ENCODE data around the gene ASB8.
"Not testable (repeated sequence)": the region's sequence is repeated elsewhere in the genome, so short reads cannot be mapped to it uniquely, and the experiment has no call there.

The ASB8 gene

GRCh38 chr12:48131517-48131916, 25.8 kb downstream of the ASB8 start:
- H3K4me1 ChIP-seq (ENCODE audit: control extremely low read depth in 1 of 4, control insufficient read depth in 4 of 4, insufficient read depth in 4 of 4, low read length in 3 of 4) = peaks cover 0 to 4% (median 0%) of the 10 kb centered on the region in 4 experiments
- H3K36me3 ChIP-seq (ENCODE audit: control insufficient read depth in 4 of 4, insufficient read depth in 4 of 4, low read length in 3 of 4) = peaks cover 21 to 69% (median 31%) of the 10 kb centered on the region in 4 experiments
- WGBS (ENCODE audit: insufficient coverage) = 100% methylated on average over 1 of the region's 2 CpGs
- H3K27me3 ChIP-seq (replicated peaks in 2 of 5; ENCODE audit: control insufficient read depth in 4 of 5, insufficient read depth in 5 of 5, low read length in 4 of 5) = no peaks in the 10 kb centered on the region
- H3K4me3 ChIP-seq (ENCODE audit: control insufficient read depth in 1 of 7, extremely low read depth in 1 of 7, insufficient read depth in 4 of 7, low read depth in 2 of 7, low read length in 6 of 7) = no peak overlapping the region
- no peaks in the 10 kb centered on the region for H3K9me3 ChIP-seq (ENCODE audit: control extremely low read depth in 1 of 5, control insufficient read depth in 4 of 5, insufficient read depth in 2 of 5, low read depth in 1 of 5, low read length in 4 of 5)
- POLR2A ChIA-PET = no interaction called here
- no peak overlapping the region for H3K27ac ChIP-seq (ENCODE audit: insufficient read depth in 1 of 2, low read depth in 1 of 2, low read length in 2 of 2, poor library complexity in 1 of 2, severe bottlenecking in 2 of 2)
- CTCF ChIA-PET = no interaction called here
- no peak for DNase-seq

- peaks cover 16 to 64% (median 25%) of the 10 kb centered on the region in 4 experiments for H3K36me3 ChIP-seq (ENCODE audit: control insufficient read depth in 4 of 4, insufficient read depth in 4 of 4, low read length in 3 of 4)
- no peak overlapping the region for H3K4me3 ChIP-seq (ENCODE audit: control insufficient read depth in 1 of 7, extremely low read depth in 1 of 7, insufficient read depth in 4 of 7, low read depth in 2 of 7, low read length in 6 of 7)
- no peak for DNase-seq
- WGBS (ENCODE audit: insufficient coverage) = no CpG with 5 or more reads among the region's 1 CpG
- H3K27me3 ChIP-seq (replicated peaks in 2 of 5; ENCODE audit: control insufficient read depth in 4 of 5, insufficient read depth in 5 of 5, low read length in 4 of 5) = no peaks in the 10 kb centered on the region
- no peak overlapping the region for H3K27ac ChIP-seq (ENCODE audit: insufficient read depth in 1 of 2, low read depth in 1 of 2, low read length in 2 of 2, poor library complexity in 1 of 2, severe bottlenecking in 2 of 2)
- ChIA-PET CTCF (interaction anchor here (1.0 to 1.9 kb wide), 3 partner anchors 12 to 71 kb away, joined by 3 to 6 read pairs (median 3); no protein-coding TSS in a partner anchor), POLR2A (no interaction called here)
- no peaks in the 10 kb centered on the region for H3K9me3 ChIP-seq (ENCODE audit: control extremely low read depth in 1 of 5, control insufficient read depth in 4 of 5, insufficient read depth in 2 of 5, low read depth in 1 of 5, low read length in 4 of 5)
- H3K4me1 ChIP-seq (ENCODE audit: control extremely low read depth in 1 of 4, control insufficient read depth in 4 of 4, insufficient read depth in 4 of 4, low read length in 3 of 4) = peaks cover 0 to 4% (median 0%) of the 10 kb centered on the region in 4 experiments
These were observed 27.9 kb downstream of the ASB8 start for GRCh38 chr12:48129376-48129775.

- ChIA-PET CTCF (interaction anchor here (1.0 to 1.9 kb wide), 5 partner anchors 9 to 72 kb away, joined by 3 to 6 read pairs (median 3); no protein-coding TSS in a partner anchor), POLR2A (no interaction called here)
- H3K27ac ChIP-seq (ENCODE audit: insufficient read depth in 1 of 2, low read depth in 1 of 2, low read length in 2 of 2, poor library complexity in 1 of 2, severe bottlenecking in 2 of 2) = no peak overlapping the region
- peaks cover 12 to 58% (median 22%) of the 10 kb centered on the region in 4 experiments for H3K36me3 ChIP-seq (ENCODE audit: control insufficient read depth in 4 of 4, insufficient read depth in 4 of 4, low read length in 3 of 4)
- no peaks in the 10 kb centered on the region for H3K9me3 ChIP-seq (ENCODE audit: control extremely low read depth in 1 of 5, control insufficient read depth in 4 of 5, insufficient read depth in 2 of 5, low read depth in 1 of 5, low read length in 4 of 5)
- peaks cover 0 to 4% (median 0%) of the 10 kb centered on the region in 4 experiments for H3K4me1 ChIP-seq (ENCODE audit: control extremely low read depth in 1 of 4, control insufficient read depth in 4 of 4, insufficient read depth in 4 of 4, low read length in 3 of 4)
- H3K27me3 ChIP-seq (replicated peaks in 2 of 5; ENCODE audit: control insufficient read depth in 4 of 5, insufficient read depth in 5 of 5, low read length in 4 of 5) = no peaks in the 10 kb centered on the region
- no peak overlapping the region for H3K4me3 ChIP-seq (ENCODE audit: control insufficient read depth in 1 of 7, extremely low read depth in 1 of 7, insufficient read depth in 4 of 7, low read depth in 2 of 7, low read length in 6 of 7)
- no peak for DNase-seq
- no CpG with 5 or more reads among the region's 1 CpG for WGBS (ENCODE audit: insufficient coverage)
These were observed 28.5 kb downstream of the ASB8 start for GRCh38 chr12:48128800-48129199.

- no peak for DNase-seq
- Histone ChIP-seq H3K9me3 (ENCODE audit: control extremely low read depth in 1 of 5, control insufficient read depth in 4 of 5, insufficient read depth in 2 of 5, low read depth in 1 of 5, low read length in 4 of 5) (no peaks in the 10 kb centered on the region), H3K36me3 (ENCODE audit: control insufficient read depth in 4 of 4, insufficient read depth in 4 of 4, low read length in 3 of 4) (peaks cover 0 to 49% (median 21%) of the 10 kb centered on the region in 4 experiments), H3K4me1 (ENCODE audit: control extremely low read depth in 1 of 4, control insufficient read depth in 4 of 4, insufficient read depth in 4 of 4, low read length in 3 of 4) (peaks cover 0 to 4% (median 0%) of the 10 kb centered on the region in 4 experiments), H3K27me3 (replicated peaks in 2 of 5; ENCODE audit: control insufficient read depth in 4 of 5, insufficient read depth in 5 of 5, low read length in 4 of 5) (no peaks in the 10 kb centered on the region), H3K4me3 (ENCODE audit: control insufficient read depth in 1 of 7, extremely low read depth in 1 of 7, insufficient read depth in 4 of 7, low read depth in 2 of 7, low read length in 6 of 7) (no peak overlapping the region), H3K27ac (ENCODE audit: insufficient read depth in 1 of 2, low read depth in 1 of 2, low read length in 2 of 2, poor library complexity in 1 of 2, severe bottlenecking in 2 of 2) (no peak overlapping the region)
- CTCF ChIA-PET = no interaction called here
- WGBS (ENCODE audit: insufficient coverage) = 100% methylated on average over 2 of the region's 2 CpGs
- POLR2A ChIA-PET = interaction anchor here (0.6 to 0.7 kb wide), 2 partner anchors 16 to 158 kb away, joined by 3 read pairs; no protein-coding TSS in a partner anchor
These were observed 30.2 kb downstream of the ASB8 start for GRCh38 chr12:48126953-48127630.

GRCh38 chr12:48125985-48126384, 31.3 kb downstream of the ASB8 start:
- H3K27ac ChIP-seq (ENCODE audit: insufficient read depth in 1 of 2, low read depth in 1 of 2, low read length in 2 of 2, poor library complexity in 1 of 2, severe bottlenecking in 2 of 2) = no peak overlapping the region
- no peaks in the 10 kb centered on the region for H3K27me3 ChIP-seq (replicated peaks in 2 of 5; ENCODE audit: control insufficient read depth in 4 of 5, insufficient read depth in 5 of 5, low read length in 4 of 5)
- H3K4me1 ChIP-seq (ENCODE audit: control extremely low read depth in 1 of 4, control insufficient read depth in 4 of 4, insufficient read depth in 4 of 4, low read length in 3 of 4) = peaks cover 0 to 4% (median 0%) of the 10 kb centered on the region in 4 experiments
- H3K36me3 ChIP-seq (ENCODE audit: control insufficient read depth in 4 of 4, insufficient read depth in 4 of 4, low read length in 3 of 4) = peaks cover 0 to 38% (median 19%) of the 10 kb centered on the region in 4 experiments
- H3K9me3 ChIP-seq (ENCODE audit: control extremely low read depth in 1 of 5, control insufficient read depth in 4 of 5, insufficient read depth in 2 of 5, low read depth in 1 of 5, low read length in 4 of 5) = no peaks in the 10 kb centered on the region
- 100% methylated on average over 3 of the region's 4 CpGs for WGBS (ENCODE audit: insufficient coverage)
- no peak overlapping the region for H3K4me3 ChIP-seq (ENCODE audit: control insufficient read depth in 1 of 7, extremely low read depth in 1 of 7, insufficient read depth in 4 of 7, low read depth in 2 of 7, low read length in 6 of 7)
- POLR2A ChIA-PET = no interaction called here
- no peak for DNase-seq
- CTCF ChIA-PET = no interaction called here

- H3K4me1 ChIP-seq (ENCODE audit: control extremely low read depth in 1 of 4, control insufficient read depth in 4 of 4, insufficient read depth in 4 of 4, low read length in 3 of 4); H3K9me3 ChIP-seq (ENCODE audit: control extremely low read depth in 1 of 5, control insufficient read depth in 4 of 5, insufficient read depth in 2 of 5, low read depth in 1 of 5, low read length in 4 of 5); H3K4me3 ChIP-seq (ENCODE audit: control insufficient read depth in 1 of 7, extremely low read depth in 1 of 7, insufficient read depth in 4 of 7, low read depth in 2 of 7, low read length in 6 of 7); H3K27ac ChIP-seq (ENCODE audit: insufficient read depth in 1 of 2, low read depth in 1 of 2, low read length in 2 of 2, poor library complexity in 1 of 2, severe bottlenecking in 2 of 2); POLR2A ChIA-PET; CTCF ChIA-PET; DNase-seq; H3K27me3 ChIP-seq (replicated peaks in 2 of 5; ENCODE audit: control insufficient read depth in 4 of 5, insufficient read depth in 5 of 5, low read length in 4 of 5): not testable (repeated sequence)
- no CpG with 5 or more reads among the region's 5 CpGs for WGBS (ENCODE audit: insufficient coverage)
- H3K36me3 ChIP-seq (ENCODE audit: control insufficient read depth in 4 of 4, insufficient read depth in 4 of 4, low read length in 3 of 4) = peaks cover 0 to 34% (median 17%) of the 10 kb centered on the region in 4 experiments
These were observed 31.8 kb downstream of the ASB8 start for GRCh38 chr12:48125542-48125941.

GRCh38 chr12:48123169-48123568, 34.1 kb downstream of the ASB8 start:
- Histone ChIP-seq H3K4me3 (ENCODE audit: control insufficient read depth in 1 of 7, extremely low read depth in 1 of 7, insufficient read depth in 4 of 7, low read depth in 2 of 7, low read length in 6 of 7) (no peak overlapping the region), H3K9me3 (ENCODE audit: control extremely low read depth in 1 of 5, control insufficient read depth in 4 of 5, insufficient read depth in 2 of 5, low read depth in 1 of 5, low read length in 4 of 5) (no peaks in the 10 kb centered on the region), H3K36me3 (ENCODE audit: control insufficient read depth in 4 of 4, insufficient read depth in 4 of 4, low read length in 3 of 4) (peaks cover 0 to 21% (median 14%) of the 10 kb centered on the region in 4 experiments), H3K27me3 (replicated peaks in 2 of 5; ENCODE audit: control insufficient read depth in 4 of 5, insufficient read depth in 5 of 5, low read length in 4 of 5) (no peaks in the 10 kb centered on the region), H3K27ac (ENCODE audit: insufficient read depth in 1 of 2, low read depth in 1 of 2, low read length in 2 of 2, poor library complexity in 1 of 2, severe bottlenecking in 2 of 2) (no peak overlapping the region), H3K4me1 (ENCODE audit: control extremely low read depth in 1 of 4, control insufficient read depth in 4 of 4, insufficient read depth in 4 of 4, low read length in 3 of 4) (peaks cover 8 to 15% (median 11%) of the 10 kb centered on the region in 4 experiments)
- ChIA-PET CTCF (no interaction called here), POLR2A (no interaction called here)
- 100% methylated on average over 1 of the region's 4 CpGs for WGBS (ENCODE audit: insufficient coverage)
- no peak for DNase-seq
